H1 (cell line): ENCODE measurements around the gene MBTPS1. TPM values are rescaled to one million over a fixed set of nuclear protein-coding genes. Genes with fewer than 3 reads are reported as not detected.

ENCODE experiments used
- CTCF ChIA-PET: fragments of 300-600 bp; sonication (Branson Sonifier 250); formaldehyde crosslinking; loops from one replicate; lab custom pipeline; 2021; ENCODE audit not compliant: partially characterized antibody; lab: Charles Lee
- POLR2A ChIA-PET: fragments of 300-600 bp; sonication (Branson Sonifier 250); formaldehyde crosslinking; loops from one replicate; lab custom pipeline; 2021; ENCODE audit warnings: inconsistent platforms; ENCODE audit not compliant: partially characterized antibody; lab: Charles Lee
- DNase-seq, 2 experiments: peaks; one replicate each; pipeline versions ENCODE4 v3.0.0 to v3.0.0-alpha.2; 2010 to 2022; ENCODE audit warnings: low spot score in 2 of 2, low read depth in 1 of 2, mixed read lengths in 1 of 2
- FAIRE-seq: peaks from 2 replicates; lab custom pipeline; 2011; peaks lifted over from hg19 to GRCh38; lab: Jason Lieb, UNC
- H2AFZ ChIP-seq: 2 replicates; pipeline ENCODE4 v1.8.1; 2012; ENCODE audit warnings: low read length, inconsistent platforms
- H2AK5ac ChIP-seq: 2 replicates; pipeline ENCODE4 v1.6.1; 2013; ENCODE audit warnings: low read depth, low read length
- H2BK120ac ChIP-seq: replicated peaks from 2 replicates; pipeline ENCODE3; 2013; ENCODE audit warnings: low read depth, low read length, inconsistent platforms
- H2BK12ac ChIP-seq: 2 replicates; pipeline ENCODE4 v1.6.1; 2013; ENCODE audit warnings: low read depth, low read length
- H2BK15ac ChIP-seq: 2 replicates; pipeline ENCODE4 v1.6.1; 2013; ENCODE audit warnings: low read length
- H2BK20ac ChIP-seq: 2 replicates; pipeline ENCODE4 v1.6.1; 2013; ENCODE audit warnings: low read length
- H2BK5ac ChIP-seq: 2 replicates; pipeline ENCODE4 v1.6.1; 2013; ENCODE audit warnings: low read depth, low read length
- H3K14ac ChIP-seq: 2 replicates; pipeline ENCODE4 v1.6.1; 2013; ENCODE audit warnings: inconsistent platforms; ENCODE audit not compliant: insufficient read length
- H3K18ac ChIP-seq: 2 replicates; pipeline ENCODE4 v1.6.1; 2013; ENCODE audit warnings: low read length; ENCODE audit errors: extremely low read depth
- H3K23ac ChIP-seq: 2 replicates; pipeline ENCODE4 v1.6.1; 2013; ENCODE audit warnings: inconsistent platforms; ENCODE audit not compliant: insufficient read length
- H3K23me2 ChIP-seq: 2 replicates; pipeline ENCODE4 v1.6.1; 2013; ENCODE audit warnings: low read depth, low read length
- H3K27ac ChIP-seq: 2 replicates; pipeline ENCODE4 v1.6.1; 2011; ENCODE audit warnings: low read depth, low read length, inconsistent platforms
- H3K27me3 ChIP-seq, 4 experiments: replicated peaks in 1 of 4; 1 replicate in 1 of 4; 2 replicates in 3 of 4; pipeline versions ENCODE4 v1.6.1 to v1.8.1; 2011 to 2013; ENCODE audit warnings: low read length in 3 of 4, mild to moderate bottlenecking in 3 of 4, inconsistent platforms in 2 of 4, mixed read lengths in 2 of 4, moderate library complexity in 1 of 4; ENCODE audit not compliant: control insufficient read depth in 3 of 4, insufficient read depth in 3 of 4; ENCODE audit errors: extremely low read depth in 1 of 4
- H3K36me3 ChIP-seq, 4 experiments: 2 replicates each; pipeline versions ENCODE4 v1.6.1 to v1.8.1; 2011 to 2013; ENCODE audit warnings: mild to moderate bottlenecking in 4 of 4, low read length in 3 of 4, moderate library complexity in 2 of 4, control low read depth in 1 of 4, inconsistent platforms in 1 of 4; ENCODE audit not compliant: insufficient read depth in 4 of 4, control insufficient read depth in 2 of 4
- H3K4ac ChIP-seq: replicated peaks from 2 replicates; pipeline ENCODE3; 2013; ENCODE audit warnings: low read length, low read depth, mixed read lengths, inconsistent platforms; ENCODE audit not compliant: insufficient read length
- H3K4me1 ChIP-seq, 4 experiments: replicated peaks in 1 of 4; 1 replicate in 1 of 4; 2 replicates in 3 of 4; pipeline versions ENCODE4 v1.6.1 to v1.8.1; 2011 to 2013; ENCODE audit warnings: low read length in 3 of 4, inconsistent platforms in 2 of 4, mixed read lengths in 1 of 4; ENCODE audit not compliant: insufficient read depth in 4 of 4, control insufficient read depth in 3 of 4
- H3K4me2 ChIP-seq, 2 experiments: 2 replicates each; pipeline versions ENCODE4 v1.6.1 to v1.8.1; 2011 to 2013; ENCODE audit warnings: low read depth in 2 of 2, low read length in 2 of 2, control low read depth in 1 of 2, inconsistent platforms in 1 of 2, mild to moderate bottlenecking in 1 of 2; ENCODE audit not compliant: insufficient read depth in 1 of 2
- H3K4me3 ChIP-seq, 4 experiments: fragments of 200-600, 300-600 bp in 1 of 4; sonication (generic), shearing (Covaris generic), sonication (Bioruptor Twin) in 1 of 4; 2 replicates each; pipeline versions ENCODE4 v1.5.1 to v1.8.1; 2011 to 2016; ENCODE audit warnings: low read length in 4 of 4, low read depth in 3 of 4, control low read depth in 2 of 4, inconsistent platforms in 2 of 4, mild to moderate bottlenecking in 2 of 4, mixed read lengths in 1 of 4, moderate library complexity in 1 of 4; ENCODE audit not compliant: insufficient read depth in 2 of 4; ENCODE audit errors: extremely low read depth in 1 of 4
- H3K56ac ChIP-seq: replicated peaks from 2 replicates; pipeline ENCODE3; 2013; ENCODE audit warnings: low read depth, mild to moderate bottlenecking, mixed read lengths, low read length, inconsistent platforms; ENCODE audit not compliant: insufficient read length
- H3K79me1 ChIP-seq: 2 replicates; pipeline ENCODE4 v1.6.1; 2013; ENCODE audit warnings: low read depth, low read length, control low read depth
- H3K79me2 ChIP-seq, 2 experiments: 2 replicates each; pipeline versions ENCODE4 v1.6.1 to v1.8.1; 2012 to 2013; ENCODE audit warnings: low read length in 2 of 2, mild to moderate bottlenecking in 2 of 2, inconsistent platforms in 1 of 2; ENCODE audit not compliant: insufficient read depth in 2 of 2, control insufficient read depth in 1 of 2
- H3K9ac ChIP-seq, 4 experiments: replicated peaks in 1 of 4; 1 replicate in 1 of 4; 2 replicates in 3 of 4; pipeline versions ENCODE4 v1.6.1 to v1.8.1; 2011 to 2013; ENCODE audit warnings: low read depth in 3 of 4, low read length in 3 of 4, control low read depth in 2 of 4, mild to moderate bottlenecking in 2 of 4, moderate library complexity in 2 of 4, inconsistent platforms in 1 of 4; ENCODE audit errors: extremely low read depth in 1 of 4
- H3K9me3 ChIP-seq, 2 experiments: 2 replicates each; pipeline versions ENCODE4 v1.6.1 to v1.8.1; 2012 to 2013; ENCODE audit warnings: mild to moderate bottlenecking in 2 of 2, moderate library complexity in 2 of 2, control low read depth in 1 of 2, inconsistent platforms in 1 of 2, low read depth in 1 of 2, low read length in 1 of 2, mixed read lengths in 1 of 2; ENCODE audit not compliant: insufficient read depth in 2 of 2
- H4K20me1 ChIP-seq, 2 experiments: replicated peaks in 1 of 2; 2 replicates each; pipeline versions ENCODE3 to v1.8.1; 2011 to 2013; ENCODE audit warnings: inconsistent platforms in 2 of 2, low read length in 2 of 2, mild to moderate bottlenecking in 1 of 2; ENCODE audit not compliant: insufficient read depth in 2 of 2, control insufficient read depth in 1 of 2
- H4K5ac ChIP-seq: 2 replicates; pipeline ENCODE4 v1.6.1; 2013; ENCODE audit warnings: low read length, low read depth, mixed read lengths, inconsistent platforms; ENCODE audit not compliant: insufficient read length
- H4K8ac ChIP-seq: 2 replicates; pipeline ENCODE4 v1.8.0; 2013; ENCODE audit warnings: mild to moderate bottlenecking, moderate library complexity, low read length, inconsistent platforms; ENCODE audit not compliant: insufficient read depth; ENCODE audit errors: extremely low read depth
- H4K91ac ChIP-seq: replicated peaks from 2 replicates; pipeline ENCODE3; 2013; ENCODE audit warnings: low read length, mixed read lengths, inconsistent platforms; ENCODE audit not compliant: insufficient read length
- ASH2L ChIP-seq: fragments of 200-600, 300-600 bp; sonication (generic); IDR thresholded peaks from one replicate; pipeline ENCODE4 v1.7.1; 2017; ENCODE audit warnings: low read length
- CBX8 ChIP-seq: fragments of 300-800, 300-1000 bp; sonication (generic); IDR thresholded peaks from 2 replicates; pipeline ENCODE4 v1.7.1; 2016; ENCODE audit warnings: low read depth, low read length, borderline replicate concordance
- CEBPB ChIP-seq: IDR thresholded peaks from 2 replicates; pipeline ENCODE4 v1.6.1; 2012; ENCODE audit warnings: low read depth, low read length
- KDM1A ChIP-seq: fragments of 200-600, 300-600 bp; sonication (generic); IDR thresholded peaks from 2 replicates; pipeline ENCODE4 v1.7.1; 2016; ENCODE audit warnings: mild to moderate bottlenecking, low read length, borderline replicate concordance
- POLR2AphosphoS5 ChIP-seq: IDR thresholded peaks from 2 replicates; pipeline ENCODE4 v1.6.1; 2011; ENCODE audit warnings: low read depth, low read length
- TAF1 ChIP-seq: IDR thresholded peaks from 2 replicates; pipeline ENCODE4 v1.6.1; 2011; ENCODE audit warnings: mild to moderate bottlenecking, low read depth, low read length
- TAF7 ChIP-seq: optimal IDR thresholded peaks from 2 replicates; pipeline ENCODE3; 2011; ENCODE audit warnings: low read depth, mild to moderate bottlenecking, inconsistent platforms, low read length, moderate library complexity, borderline replicate concordance
- TBP ChIP-seq: IDR thresholded peaks from 2 replicates; pipeline ENCODE4 v1.6.1; 2011; ENCODE audit warnings: low read depth, low read length, improper control_type of control experiment
- YY1 ChIP-seq: IDR thresholded peaks from 2 replicates; pipeline ENCODE4 v1.6.1; 2011; ENCODE audit warnings: low read depth, mild to moderate bottlenecking, low read length
- ZNF274 ChIP-seq: IDR thresholded peaks from 2 replicates; pipeline ENCODE4 v1.7.0; 2012; ENCODE audit warnings: low read length, borderline replicate concordance; ENCODE audit errors: extremely low read depth
- WGBS, 2 experiments: shearing (Covaris generic) in 1 of 2; methylation state at CpG; one replicate each; pipeline versions ENCODE4 v1.1.6 to v1.1.7; 2013 to 2015; ENCODE audit warnings: low lambda C conversion rate in 2 of 2, mixed read lengths in 2 of 2, inconsistent platforms in 1 of 2, low coverage in 1 of 2, missing lambda C conversion rate in 1 of 2; ENCODE audit not compliant: insufficient replicate concordance in 2 of 2, insufficient coverage in 1 of 2, insufficient read length in 1 of 2; ENCODE audit errors: extremely low coverage in 1 of 2, missing lambda C conversion rate in 1 of 2; 5-methylcytosine and 5-hydroxymethylcytosine counted together
- polyA plus RNA-seq, 7 experiments: library from polyadenylated mRNA; depleted of rRNA in 3 of 7; stranded (reverse) in 5 of 7; unstranded in 2 of 7; fragments of >200 nt in 5 of 7; fragments of 200-250 nt in 2 of 7; gene quantifications; 1 replicate in 5 of 7; 2 replicates in 1 of 7; 4 replicates in 1 of 7; pipeline versions ENCODE4 v1.2.1 to v1.2.3, GENCODE V29; 2011 to 2013; ENCODE audit warnings: missing spikeins in 2 of 7, mixed read lengths in 2 of 7
- total RNA-seq: library from RNA; stranded (reverse); fragmentation: NEBNext Ultra II Directional; extraction: Animal tissue kit (Norgen Biotek cat#: 25700); gene quantifications from 2 replicates; pipeline ENCODE4 v1.2.1, GENCODE V29; 2021
- TF ChIP-seq, protein P1 (sequence below): IDR thresholded peaks from 2 replicates; pipeline ENCODE4 v1.6.1; 2011; ENCODE audit warnings: low read length, improper control_type of control experiment
- TF ChIP-seq, protein P2 (sequence below): IDR thresholded peaks from 2 replicates; pipeline ENCODE4 v1.6.1; 2012; ENCODE audit warnings: low read length, inconsistent platforms

MBTPS1 gene
- total and polyA plus RNA-seq, 2 of the 8 experiments (the other 6 are each of a cell fraction or from before 2014, with no cell fraction given), result 30.6 to 53.3 TPM

DNA sequence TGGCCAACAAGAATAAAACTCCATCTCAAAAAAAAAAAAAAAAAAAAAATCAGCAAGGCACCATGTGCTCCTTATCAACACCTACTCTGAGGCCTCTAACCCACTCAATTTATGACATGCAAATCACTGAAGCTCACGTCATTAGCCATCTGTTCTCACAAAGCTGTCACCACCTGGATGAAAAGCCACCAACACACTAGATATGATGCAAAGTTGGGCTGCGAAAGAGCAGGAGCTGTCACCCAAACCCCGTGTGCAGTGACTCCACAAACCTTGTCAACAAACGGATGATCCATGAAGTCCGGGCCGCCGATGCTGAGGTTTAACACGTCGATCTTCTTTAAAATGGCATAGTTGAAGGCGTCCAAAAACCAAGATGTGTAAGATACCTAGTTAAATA, 25.3 kb downstream of the MBTPS1 start:
- no peak overlapping the region for H3K27ac ChIP-seq
- no peak overlapping the region for H3K9ac ChIP-seq
- no peak overlapping the region for H2AK5ac ChIP-seq
- H4K20me1 ChIP-seq, result peaks cover 0 to 12% of the 10 kb centered on the region in 2 experiments
- no peaks in the 10 kb centered on the region; the same call in 1 of the 2 replicates for H3K79me1 ChIP-seq
- no peak overlapping the region for H3K4me2 ChIP-seq
- H4K5ac ChIP-seq, result no peak overlapping the region
- no peak overlapping the region for H2BK12ac ChIP-seq
- no peak overlapping the region for H2BK120ac ChIP-seq
- H3K4ac ChIP-seq, result no peak overlapping the region
- no peaks in the 10 kb centered on the region for H3K27me3 ChIP-seq
- 94% methylated on average over 10 of the region's 10 CpGs; no CpG with 5 or more reads in 1 of the 2 experiments for WGBS, 2 experiments
- CTCF ChIA-PET, result interaction anchor here (0.6 to 10.5 kb wide), 6 partner anchors 10 to 393 kb away, joined by 3 to 93 read pairs (median 4); no protein-coding TSS in a partner anchor
- H3K23ac ChIP-seq, result no peak overlapping the region
- no peak overlapping the region for H3K4me3 ChIP-seq
- H2BK5ac ChIP-seq, result no peak overlapping the region
- no peak overlapping the region for H2AFZ ChIP-seq
- H2BK15ac ChIP-seq, result no peak overlapping the region
- POLR2A ChIA-PET, result no interaction called here
- H3K23me2 ChIP-seq, result no peaks in the 10 kb centered on the region
- no peak overlapping the region for H3K18ac ChIP-seq
- no peak overlapping the region for H2BK20ac ChIP-seq
- no peak overlapping the region for H3K14ac ChIP-seq
- FAIRE-seq, result no peak
- no peak overlapping the region for H4K91ac ChIP-seq
- H3K56ac ChIP-seq, result no peak overlapping the region
- H4K8ac ChIP-seq, result no peak overlapping the region
- H3K4me1 ChIP-seq, result no peaks in the 10 kb centered on the region
- H3K79me2 ChIP-seq, result no peaks in the 10 kb centered on the region
- no peak for DNase-seq
- no peaks in the 10 kb centered on the region for H3K9me3 ChIP-seq
- peaks cover 22 to 83% (median 62%) of the 10 kb centered on the region in 4 experiments for H3K36me3 ChIP-seq
- no peak for TF ChIP-seq KDM1A
- no peak for TF ChIP-seq ZNF274
- TF ChIP-seq POLR2AphosphoS5, result no peak
- TF ChIP-seq TAF1, result no peak
- no peak for TF ChIP-seq CBX8
- TF ChIP-seq TAF7, result no peak
- no peak for TF ChIP-seq TBP
- TF ChIP-seq, protein P1, sequence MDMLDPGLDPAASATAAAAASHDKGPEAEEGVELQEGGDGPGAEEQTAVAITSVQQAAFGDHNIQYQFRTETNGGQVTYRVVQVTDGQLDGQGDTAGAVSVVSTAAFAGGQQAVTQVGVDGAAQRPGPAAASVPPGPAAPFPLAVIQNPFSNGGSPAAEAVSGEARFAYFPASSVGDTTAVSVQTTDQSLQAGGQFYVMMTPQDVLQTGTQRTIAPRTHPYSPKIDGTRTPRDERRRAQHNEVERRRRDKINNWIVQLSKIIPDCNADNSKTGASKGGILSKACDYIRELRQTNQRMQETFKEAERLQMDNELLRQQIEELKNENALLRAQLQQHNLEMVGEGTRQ, result no peak
- no peak for TF ChIP-seq YY1
- TF ChIP-seq CEBPB, result no peak
- TF ChIP-seq ASH2L, result no peak
- TF ChIP-seq, protein P2, sequence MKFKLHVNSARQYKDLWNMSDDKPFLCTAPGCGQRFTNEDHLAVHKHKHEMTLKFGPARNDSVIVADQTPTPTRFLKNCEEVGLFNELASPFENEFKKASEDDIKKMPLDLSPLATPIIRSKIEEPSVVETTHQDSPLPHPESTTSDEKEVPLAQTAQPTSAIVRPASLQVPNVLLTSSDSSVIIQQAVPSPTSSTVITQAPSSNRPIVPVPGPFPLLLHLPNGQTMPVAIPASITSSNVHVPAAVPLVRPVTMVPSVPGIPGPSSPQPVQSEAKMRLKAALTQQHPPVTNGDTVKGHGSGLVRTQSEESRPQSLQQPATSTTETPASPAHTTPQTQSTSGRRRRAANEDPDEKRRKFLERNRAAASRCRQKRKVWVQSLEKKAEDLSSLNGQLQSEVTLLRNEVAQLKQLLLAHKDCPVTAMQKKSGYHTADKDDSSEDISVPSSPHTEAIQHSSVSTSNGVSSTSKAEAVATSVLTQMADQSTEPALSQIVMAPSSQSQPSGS, result no peak
